Testis (tissue), 3 donors: ENCODE results near the gene RAET1E. TPM values are rescaled to one million over a fixed set of nuclear protein-coding genes. Genes with fewer than 3 reads are reported as not detected.
A peak's percentile ranks its signal among the peaks of the same experiment; 100 is the strongest.
"Not testable (repeated sequence)": the region's sequence is repeated elsewhere in the genome, so short reads cannot be mapped to it uniquely, and the experiment has no call there.

Experiments
- DNase-seq: peaks from one replicate; pipeline ENCODE4 v3.0.0-alpha.2; 2019
- H3K27ac ChIP-seq, 2 donors: fragments of 200-600 bp; sonication (generic); one replicate each; pipeline ENCODE4 v1.5.1; 2019
- H3K27me3 ChIP-seq: fragments of 200-600 bp; sonication (generic); one replicate; pipeline ENCODE4 v1.5.1; 2019
- H3K36me3 ChIP-seq: fragments of 200-600 bp; sonication (generic); one replicate; pipeline ENCODE4 v1.5.1; 2017; ENCODE audit warnings: low read depth; ENCODE audit errors: missing control alignments
- H3K4me1 ChIP-seq: fragments of 200-600 bp; sonication (generic); one replicate; pipeline ENCODE4 v1.5.1; 2019
- H3K4me3 ChIP-seq, 2 donors: fragments of 200-600 bp; sonication (generic); one replicate each; pipeline ENCODE4 v1.5.1; 2017 to 2019
- H3K9me3 ChIP-seq: fragments of 200-600 bp; sonication (generic); one replicate; pipeline ENCODE4 v1.5.1; 2017
- POLR2A ChIP-seq: fragments of 450-650 bp; IDR thresholded peaks from one replicate; pipeline ENCODE4 v1.6.1; 2017; ENCODE audit warnings: antibody characterized with exemption, mild to moderate bottlenecking, moderate library complexity
- WGBS, 2 donors: methylation state at CpG; one replicate each; pipeline ENCODE4 v1.1.5; 2018; 5-methylcytosine and 5-hydroxymethylcytosine counted together
- intact Hi-C: fragments of 100-400 bp; cut with DNase I; formaldehyde crosslinking; loops from one replicate; pipeline ENCODE4 v1.15.1; 2023; ENCODE audit warnings: low total_unique reads
- polyA plus RNA-seq: library from polyadenylated mRNA; stranded (reverse); fragments of 350-450 nt; fragmentation: Illumina TruSeq; extraction: RNeasy Lipid Tissue Mini Kit (QIAGEN cat#74804); gene quantifications from one replicate; pipeline ENCODE4 v1.2.3, GENCODE V29; 2014; ENCODE audit warnings: low read depth, low replicate concordance; ENCODE audit not compliant: insufficient read depth
- total RNA-seq, 2 donors: library from RNA; depleted of rRNA; stranded (reverse); fragments of >200 nt; gene quantifications; one replicate each; pipeline ENCODE4 v1.2.3, GENCODE V29; 2016
- TF ChIP-seq, protein P1 (sequence below), 3 experiments: fragments of 450-650 bp in 2 of 3; fragments of 200-600 bp in 1 of 3; sonication (generic) in 1 of 3; IDR thresholded peaks; one replicate each; pipeline ENCODE4 v1.5.1; 2016 to 2019; ENCODE audit warnings: antibody characterized with exemption in 3 of 3, mild to moderate bottlenecking in 2 of 3, moderate library complexity in 1 of 3

Gene RAET1E
- total and polyA plus RNA-seq, 3 donors from 2014 or later, result 0.30 to 0.31 (median 0.31) TPM

- peaks cover 4% of the 10 kb centered on the region for H3K4me1 ChIP-seq
- no peak overlapping the region for H3K4me3 ChIP-seq
- intact Hi-C loops, result loop anchor here (5.0 to 10.0 kb wide), 2 partner anchors 92 to 195 kb away; no protein-coding TSS in a partner anchor
- no peaks in the 10 kb centered on the region for H3K27me3 ChIP-seq
- TF ChIP-seq, protein P1, sequence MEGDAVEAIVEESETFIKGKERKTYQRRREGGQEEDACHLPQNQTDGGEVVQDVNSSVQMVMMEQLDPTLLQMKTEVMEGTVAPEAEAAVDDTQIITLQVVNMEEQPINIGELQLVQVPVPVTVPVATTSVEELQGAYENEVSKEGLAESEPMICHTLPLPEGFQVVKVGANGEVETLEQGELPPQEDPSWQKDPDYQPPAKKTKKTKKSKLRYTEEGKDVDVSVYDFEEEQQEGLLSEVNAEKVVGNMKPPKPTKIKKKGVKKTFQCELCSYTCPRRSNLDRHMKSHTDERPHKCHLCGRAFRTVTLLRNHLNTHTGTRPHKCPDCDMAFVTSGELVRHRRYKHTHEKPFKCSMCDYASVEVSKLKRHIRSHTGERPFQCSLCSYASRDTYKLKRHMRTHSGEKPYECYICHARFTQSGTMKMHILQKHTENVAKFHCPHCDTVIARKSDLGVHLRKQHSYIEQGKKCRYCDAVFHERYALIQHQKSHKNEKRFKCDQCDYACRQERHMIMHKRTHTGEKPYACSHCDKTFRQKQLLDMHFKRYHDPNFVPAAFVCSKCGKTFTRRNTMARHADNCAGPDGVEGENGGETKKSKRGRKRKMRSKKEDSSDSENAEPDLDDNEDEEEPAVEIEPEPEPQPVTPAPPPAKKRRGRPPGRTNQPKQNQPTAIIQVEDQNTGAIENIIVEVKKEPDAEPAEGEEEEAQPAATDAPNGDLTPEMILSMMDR (IDR thresholded peaks at IDR 0.05), result peak in 1 of 3 experiments; percentile 11
- no peak for TF ChIP-seq POLR2A
- H3K27ac ChIP-seq, result no peak overlapping the region
- no peak for DNase-seq
- no peaks in the 10 kb centered on the region for H3K36me3 ChIP-seq
- WGBS, 2 donors, result 28 to 45% methylated on average over 3 of the region's 3 CpGs
- H3K9me3 ChIP-seq, result no peaks in the 10 kb centered on the region
These were observed 31.5 kb upstream of the RAET1E start for GRCh38 chr6:149929422-149929821.

GRCh38 chr6:149927025-149927424 is 29.1 kb upstream of the RAET1E start:
- not testable (repeated sequence) for H3K9me3 ChIP-seq, DNase-seq, H3K27ac ChIP-seq, H3K36me3 ChIP-seq, H3K27me3 ChIP-seq, H3K4me1 ChIP-seq, H3K4me3 ChIP-seq
- WGBS, 2 donors, result 77 to 79% methylated on average over 4 of the region's 4 CpGs
- intact Hi-C loops, result loop anchor here (5.0 to 10.0 kb wide), 2 partner anchors 90 to 192 kb away; no protein-coding TSS in a partner anchor

- peak; percentile 96 for DNase-seq
- WGBS, 2 donors, result 3% methylated on average over 20 to 28 of the region's 31 CpGs
- Histone ChIP-seq H3K27me3 (no peaks in the 10 kb centered on the region), H3K4me1 (peaks cover 9% of the 10 kb centered on the region), H3K36me3 (no peaks in the 10 kb centered on the region), H3K27ac (peak overlapping the region in 1 of 2 donors; percentile 61), H3K4me3 (peak overlapping the region; percentile 50 to 56), H3K9me3 (no peaks in the 10 kb centered on the region)
- intact Hi-C loops, result loop anchor here (5.0 to 10.0 kb wide), 2 partner anchors 89 to 191 kb away; no protein-coding TSS in a partner anchor
- TF ChIP-seq, protein P1 (IDR thresholded peaks at IDR 0.05), result peak; percentile 87 to 98 (median 94)
- TF ChIP-seq POLR2A, result no peak
These were observed 28.3 kb upstream of the RAET1E start for GRCh38 chr6:149925974-149926777.

DNA sequence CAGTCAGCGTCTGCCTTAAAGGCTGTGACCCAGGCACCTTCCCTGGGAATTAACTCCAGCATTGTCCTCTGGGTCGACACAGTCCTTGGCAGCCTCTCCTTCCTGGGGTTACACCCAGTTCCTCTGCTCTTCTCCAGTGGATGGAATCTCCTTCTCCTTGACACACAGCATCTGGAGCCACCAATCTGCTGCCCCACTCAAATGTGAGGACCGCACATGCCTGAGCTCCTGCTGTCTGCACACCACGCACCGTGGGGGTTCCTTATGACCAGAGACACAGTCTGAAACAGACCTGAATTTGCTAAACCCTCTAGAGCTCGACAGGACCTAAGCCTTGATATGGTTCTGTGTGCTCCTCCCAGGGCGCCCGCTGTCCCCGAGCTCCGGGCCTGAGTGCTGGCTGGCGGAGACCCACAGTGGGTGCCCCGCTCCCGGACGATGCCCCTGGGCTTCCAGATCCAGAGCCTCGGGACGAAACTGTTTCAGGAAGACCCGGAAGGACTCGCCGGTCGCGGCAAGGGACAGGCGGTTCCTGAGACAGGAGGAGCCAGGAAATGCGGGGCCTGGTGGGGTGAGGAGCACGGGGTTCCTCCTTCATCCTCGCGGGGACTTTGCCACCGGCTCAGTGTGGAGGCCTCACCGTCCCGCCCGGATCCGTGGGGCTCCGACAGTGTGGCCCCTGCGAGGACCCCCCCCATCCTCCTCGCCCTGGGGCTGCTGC is 27.5 kb upstream of the RAET1E start:
- Histone ChIP-seq H3K9me3 (no peaks in the 10 kb centered on the region), H3K4me1 (peaks cover 9% of the 10 kb centered on the region), H3K36me3 (no peaks in the 10 kb centered on the region), H3K27ac (peak overlapping the region in 1 of 2 donors; percentile 61), H3K4me3 (peak overlapping the region; percentile 50 to 56), H3K27me3 (no peaks in the 10 kb centered on the region)
- peak; percentile 32 for DNase-seq
- WGBS, 2 donors, result 13 to 18% methylated on average over 5 to 22 of the region's 34 CpGs
- no peak for TF ChIP-seq POLR2A
- TF ChIP-seq, protein P1 (IDR thresholded peaks at IDR 0.05), result no peak
- intact Hi-C loops, result loop anchor here (5.0 to 10.0 kb wide), 2 partner anchors 88 to 191 kb away; no protein-coding TSS in a partner anchor

DNA sequence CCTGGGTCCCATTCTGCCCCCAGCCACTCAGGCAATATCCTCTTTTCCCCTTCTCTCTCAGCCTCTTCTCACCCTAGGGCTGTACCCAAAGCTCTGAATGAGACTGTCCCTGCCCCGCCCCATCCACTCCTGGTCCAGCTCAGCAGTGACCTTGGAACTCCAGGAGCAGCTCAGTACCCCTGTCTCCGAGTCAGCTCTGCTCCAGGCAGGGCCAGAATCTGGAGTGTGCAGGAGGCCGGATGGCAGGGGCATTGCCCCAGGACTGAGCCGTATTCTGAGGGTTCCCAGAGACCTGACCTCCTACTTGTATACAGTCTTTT is 27.0 kb upstream of the RAET1E start:
- Histone ChIP-seq H3K4me3 (no peak overlapping the region), H3K36me3 (no peaks in the 10 kb centered on the region), H3K4me1 (peaks cover 9% of the 10 kb centered on the region), H3K27ac (no peak overlapping the region), H3K27me3 (no peaks in the 10 kb centered on the region), H3K9me3 (no peaks in the 10 kb centered on the region)
- intact Hi-C loops, result loop anchor here (5.0 to 10.0 kb wide), 2 partner anchors 88 to 190 kb away; no protein-coding TSS in a partner anchor
- no peak for TF ChIP-seq POLR2A
- TF ChIP-seq, protein P1 (IDR thresholded peaks at IDR 0.05), result no peak
- WGBS, 2 donors, result 63 to 64% methylated on average over 4 of the region's 4 CpGs
- DNase-seq, result no peak
